K562 (cell line): ENCODE measurements around the gene LRRC8A. TPM values are rescaled to one million over a fixed set of nuclear protein-coding genes. Genes with fewer than 3 reads are reported as not detected.

Experiments used
- ATAC-seq: fragments of 200-7000 bp; cut with Tn5 transposase; 3 replicates; pipeline ENCODE4 v1.9.1; 2020; ENCODE audit warnings: moderate library complexity
- BruUV-seq: library from RNA; stranded (reverse); fragments of 400-500 nt; replicated peaks from 2 replicates; lab custom pipeline; 2021; lab: Mats Ljungman, UMichigan
- CTCF ChIA-PET: fragments of 300-600 bp; formaldehyde crosslinking; extraction: SDS; loops from one replicate; lab custom pipeline; 2021; ENCODE audit warnings: low intra/inter-chr PET ratio; lab: Yijun Ruan, JAX
- POLR2A ChIA-PET: fragments of 300-600, 350-650 bp; sonication (Branson Sonifier 250); formaldehyde crosslinking; extraction: SDS; loops from one replicate; lab custom pipeline; 2021; ENCODE audit warnings: antibody characterized with exemption, inconsistent platforms; lab: Yijun Ruan, JAX
- DNase-seq, 4 experiments: peaks; one replicate each; pipeline versions ENCODE4 v3.0.0 to v3.0.0-alpha.2; 2011 to 2018; ENCODE audit warnings: low spot score in 3 of 4, mixed read lengths in 3 of 4; ENCODE audit errors: extremely low read depth in 1 of 4
- FAIRE-seq: peaks from 2 replicates; lab custom pipeline; 2011; peaks lifted over from hg19 to GRCh38; lab: Jason Lieb, UNC
- H2AFZ ChIP-seq: 2 replicates; pipeline ENCODE4 v1.6.0; 2011; ENCODE audit warnings: low read depth, low read length, control low read depth, inconsistent platforms
- H3K27ac ChIP-seq: fragments of 200-600 bp; 3 replicates; pipeline ENCODE4 v1.8.0; 2011; ENCODE audit warnings: low read depth, mild to moderate bottlenecking, control low read depth, inconsistent platforms, low read length, moderate library complexity, mixed read lengths; ENCODE audit errors: extremely low read depth
- H3K27me3 ChIP-seq, 2 experiments: fragments of 300-600 bp in 1 of 2; 2 replicates in 1 of 2; 3 replicates in 1 of 2; pipeline versions ENCODE4 v1.6.0 to v1.8.0; 2011; ENCODE audit warnings: inconsistent platforms in 2 of 2, low read length in 2 of 2, mild to moderate bottlenecking in 1 of 2, mixed read lengths in 1 of 2, moderate library complexity in 1 of 2; ENCODE audit not compliant: control insufficient read depth in 2 of 2, insufficient read depth in 2 of 2
- H3K36me3 ChIP-seq: fragments of 300-600 bp; 3 replicates; pipeline ENCODE4 v1.8.0; 2011; ENCODE audit warnings: mild to moderate bottlenecking, low read length, inconsistent platforms; ENCODE audit not compliant: control insufficient read depth, insufficient read depth
- H3K4me1 ChIP-seq, 2 experiments: fragments of 200-600 bp in 1 of 2; replicated peaks in 1 of 2; 2 replicates in 1 of 2; 3 replicates in 1 of 2; pipeline versions ENCODE4 v1.5.1 to v1.8.0; 2011; ENCODE audit warnings: inconsistent platforms in 2 of 2, low read length in 2 of 2, mild to moderate bottlenecking in 1 of 2, mixed read lengths in 1 of 2, moderate library complexity in 1 of 2; ENCODE audit not compliant: control insufficient read depth in 2 of 2, insufficient read depth in 2 of 2
- H3K4me2 ChIP-seq: 2 replicates; pipeline ENCODE4 v1.6.1; 2011; ENCODE audit warnings: low read length, control low read depth, inconsistent platforms, mixed read lengths; ENCODE audit not compliant: insufficient read depth
- H3K4me3 ChIP-seq: fragments of 200-600 bp; sonication (generic), shearing (Covaris generic); 2 replicates; pipeline ENCODE4 v1.5.1; 2016; ENCODE audit warnings: control low read depth, inconsistent platforms
- H3K79me2 ChIP-seq: fragments of 200-600 bp; 3 replicates; pipeline ENCODE4 v1.8.0; 2011; ENCODE audit warnings: low read length, inconsistent platforms; ENCODE audit not compliant: control insufficient read depth, insufficient read depth
- H3K9ac ChIP-seq, 2 experiments: 2 replicates each; pipeline versions ENCODE4 v1.6.0 to v1.6.1; 2011; ENCODE audit warnings: low read depth in 2 of 2, low read length in 2 of 2, control low read depth in 1 of 2, inconsistent platforms in 1 of 2, mild to moderate bottlenecking in 1 of 2, mixed read lengths in 1 of 2; ENCODE audit not compliant: insufficient read depth in 1 of 2
- H3K9me1 ChIP-seq: one replicate; pipeline ENCODE4 v1.6.0; 2011; ENCODE audit warnings: inconsistent platforms, mild to moderate bottlenecking, low read length, moderate library complexity; ENCODE audit not compliant: control insufficient read depth, insufficient read depth
- H3K9me3 ChIP-seq: replicated peaks from 2 replicates; pipeline ENCODE4 v1.5.1; 2011; ENCODE audit warnings: low read depth, low read length, inconsistent platforms; ENCODE audit not compliant: control insufficient read depth, insufficient read depth
- H4K20me1 ChIP-seq: replicated peaks from 2 replicates; pipeline ENCODE4 v1.6.1; 2011; ENCODE audit warnings: low read length, inconsistent platforms, mixed read lengths; ENCODE audit not compliant: control insufficient read depth, insufficient read depth
- ESRRB ChIP-seq: fragments of 250-450 bp; sonication (Bioruptor Pico); IDR thresholded peaks from 2 replicates; pipeline ENCODE4 v1.5.0; 2020; ENCODE audit warnings: mild to moderate bottlenecking, moderate library complexity, borderline replicate concordance
- GATAD2A ChIP-seq: fragments of 450-650 bp; IDR thresholded peaks from 2 replicates; pipeline ENCODE4 v1.6.1; 2017
- GTF2F1 ChIP-seq: IDR thresholded peaks from 2 replicates; pipeline ENCODE4 v1.6.1; 2011; ENCODE audit warnings: low read depth, low read length, improper control_type of control experiment
- LARP7 ChIP-seq: fragments of 450-650 bp; IDR thresholded peaks from 2 replicates; pipeline ENCODE4 v1.6.1; 2016
- RAD51 ChIP-seq: fragments of 450-650 bp; IDR thresholded peaks from 2 replicates; pipeline ENCODE4 v1.7.1; 2016; ENCODE audit warnings: low read depth, mild to moderate bottlenecking, borderline replicate concordance
- RFX7 ChIP-seq: fragments of 250-450 bp; sonication (Bioruptor Pico); IDR thresholded peaks from 2 replicates; pipeline ENCODE4 v1.5.1; 2021; ENCODE audit warnings: mild to moderate bottlenecking
- SMAD1 ChIP-seq: fragments of 150-350 bp; IDR thresholded peaks from 2 replicates; pipeline ENCODE4 v1.6.1; 2014; ENCODE audit warnings: low read length, low read depth; ENCODE audit not compliant: partially characterized antibody
- ZNF384 ChIP-seq: IDR thresholded peaks from 2 replicates; pipeline ENCODE4 v1.6.1; 2012; ENCODE audit warnings: low read depth, low read length, improper control_type of control experiment
- WGBS: fragments of 100-300 bp; shearing (Covaris generic); methylation state at CpG from one replicate; pipeline ENCODE4 v1.1.6; 2016; ENCODE audit warnings: low coverage, mixed read lengths; ENCODE audit not compliant: insufficient coverage; ENCODE audit errors: missing lambda C conversion rate; 5-methylcytosine and 5-hydroxymethylcytosine counted together
- in situ Hi-C: fragments of 300-500 bp; cut with MboI; formaldehyde crosslinking; loops from 4 replicates; pipeline ENCODE4 v1.15.0; 2018; ENCODE audit warnings: inconsistent platforms, mixed read lengths
- intact Hi-C: fragments of 100-400 bp; cut with micrococcal nuclease; formaldehyde crosslinking; loops from 2 replicates; pipeline ENCODE4 v1.14.2; 2022
- polyA plus RNA-seq, 8 experiments: library from polyadenylated mRNA; depleted of rRNA in 4 of 8; stranded (reverse) in 5 of 8; unstranded in 3 of 8; fragments of >200 nt; fragmentation: Nextera tagmentation in 2 of 8; fragmentation: Illumina TruSeq in 1 of 8; extraction: Ambion mirVana in 2 of 8; extraction: Trizol in 1 of 8; gene quantifications; 2 replicates each; pipeline versions ENCODE4 v1.2.1 to v1.2.3, GENCODE V29; 2011 to 2014; ENCODE audit warnings: inconsistent platforms in 1 of 8, missing spikeins in 1 of 8
- total RNA-seq, 7 experiments: library from RNA; depleted of rRNA in 6 of 7; stranded (reverse); fragments of >200 nt in 6 of 7; fragmentation: Illumina TruSeq in 2 of 7; extraction: Trizol in 2 of 7; gene quantifications; 2 replicates each; pipeline versions ENCODE4 v1.2.1 to v1.2.3, GENCODE V29; 2011 to 2021; ENCODE audit warnings: low replicate concordance in 1 of 7
- TF ChIP-seq, protein P1 (sequence below): fragments of 450-650 bp; formaldehyde crosslinking; IDR thresholded peaks from 2 replicates; pipeline ENCODE4 v1.4.0; 2020; ENCODE audit warnings: mild to moderate bottlenecking
- TF ChIP-seq, protein P2 (sequence below): sonication (generic); formaldehyde crosslinking; IDR thresholded peaks from 2 replicates; pipeline ENCODE4 v1.8.0; 2022; ENCODE audit warnings: mild to moderate bottlenecking, missing genetic modification reagents
- TF ChIP-seq, protein P3 (sequence below): fragments of 250-450 bp; sonication (Bioruptor Pico); IDR thresholded peaks from 2 replicates; pipeline ENCODE4 v1.8.0; 2021; ENCODE audit warnings: moderate library complexity, mild to moderate bottlenecking, inconsistent platforms
- TF ChIP-seq, protein P4 (sequence below): fragments of 150-350 bp; conservative IDR thresholded peaks from 2 replicates; pipeline ENCODE4 v1.6.1; 2014; ENCODE audit warnings: low read length

Gene LRRC8A
- total and polyA plus RNA-seq, 9 of the 15 experiments (the other 6 are each of a cell fraction or from before 2014, with no cell fraction given): 2.9 to 24.7 (median 8.9) TPM

DNA sequence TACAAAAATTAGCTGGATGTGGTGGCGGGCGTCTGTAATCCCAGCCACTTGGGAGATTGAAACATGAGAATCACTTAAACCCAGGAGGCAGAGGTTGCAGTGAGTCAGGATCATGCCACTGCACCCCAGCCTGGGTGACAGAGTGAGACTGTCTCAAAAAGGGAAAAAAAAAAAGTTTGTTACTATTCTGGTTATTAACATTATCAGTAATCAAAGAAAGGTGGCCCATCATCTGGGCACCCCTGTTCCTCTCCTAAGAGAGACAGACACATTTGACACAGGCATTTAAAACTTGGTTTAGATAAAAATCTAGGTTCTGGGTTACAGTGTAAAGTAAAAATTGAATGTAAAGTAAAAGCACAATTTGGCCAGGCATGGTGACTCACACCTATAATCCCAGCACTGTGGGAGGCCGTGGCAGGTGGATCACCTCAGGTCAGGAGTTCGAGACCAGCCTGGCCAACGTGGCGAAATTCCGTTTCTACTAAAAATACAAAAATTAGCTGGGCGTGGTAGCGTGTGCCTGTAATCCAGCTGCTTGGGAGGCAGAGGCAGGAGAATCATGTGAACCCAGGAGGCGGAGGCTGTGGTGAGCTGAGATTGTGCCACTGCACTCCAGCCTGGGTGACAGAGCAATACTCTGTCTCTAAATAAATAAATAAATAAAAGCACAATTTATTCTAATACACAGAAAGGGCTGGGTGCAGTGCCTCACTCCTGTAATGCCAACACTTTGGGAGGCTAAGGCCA, 22.1 kb downstream of the LRRC8A start (continued):
- TF ChIP-seq, protein P1, sequence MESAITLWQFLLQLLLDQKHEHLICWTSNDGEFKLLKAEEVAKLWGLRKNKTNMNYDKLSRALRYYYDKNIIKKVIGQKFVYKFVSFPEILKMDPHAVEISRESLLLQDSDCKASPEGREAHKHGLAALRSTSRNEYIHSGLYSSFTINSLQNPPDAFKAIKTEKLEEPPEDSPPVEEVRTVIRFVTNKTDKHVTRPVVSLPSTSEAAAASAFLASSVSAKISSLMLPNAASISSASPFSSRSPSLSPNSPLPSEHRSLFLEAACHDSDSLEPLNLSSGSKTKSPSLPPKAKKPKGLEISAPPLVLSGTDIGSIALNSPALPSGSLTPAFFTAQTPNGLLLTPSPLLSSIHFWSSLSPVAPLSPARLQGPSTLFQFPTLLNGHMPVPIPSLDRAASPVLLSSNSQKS: no peak
- TF ChIP-seq, protein P2, sequence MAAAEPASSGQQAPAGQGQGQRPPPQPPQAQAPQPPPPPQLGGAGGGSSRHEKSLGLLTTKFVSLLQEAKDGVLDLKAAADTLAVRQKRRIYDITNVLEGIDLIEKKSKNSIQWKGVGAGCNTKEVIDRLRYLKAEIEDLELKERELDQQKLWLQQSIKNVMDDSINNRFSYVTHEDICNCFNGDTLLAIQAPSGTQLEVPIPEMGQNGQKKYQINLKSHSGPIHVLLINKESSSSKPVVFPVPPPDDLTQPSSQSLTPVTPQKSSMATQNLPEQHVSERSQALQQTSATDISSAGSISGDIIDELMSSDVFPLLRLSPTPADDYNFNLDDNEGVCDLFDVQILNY (CRISPR knock-in tag): no peak
- no peak for TF ChIP-seq GTF2F1
- no peak for TF ChIP-seq RFX7 (CRISPR knock-in tag)
- TF ChIP-seq LARP7: no peak
- TF ChIP-seq ESRRB (CRISPR knock-in tag): no peak
- TF ChIP-seq, all 486 proteins: peak for 0

DNA sequence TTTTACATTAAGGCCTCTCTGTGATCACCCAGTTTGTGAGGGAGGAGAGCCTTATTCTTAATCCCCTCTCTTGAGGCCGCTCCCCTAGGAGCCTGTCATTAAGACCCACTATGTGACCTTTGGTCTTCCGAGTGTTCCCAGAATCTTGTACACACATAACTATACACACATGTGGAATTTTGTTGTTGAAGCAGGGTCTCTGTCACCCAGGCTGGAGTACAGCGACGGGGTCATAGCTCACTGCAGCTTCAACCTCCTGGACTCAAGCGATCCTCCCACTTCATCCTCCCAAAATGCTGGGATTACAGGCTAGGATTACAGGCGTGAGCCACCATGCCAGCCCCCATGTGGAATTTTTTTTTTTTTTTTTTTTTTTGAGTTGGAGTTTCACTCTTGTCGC, 24.0 kb downstream of the LRRC8A start:
- ATAC-seq (no peak), DNase-seq (no peak), FAIRE-seq (peak; percentile 23)
- Histone ChIP-seq H3K9me1 (no peaks in the 10 kb centered on the region), H3K27me3 (no peaks in the 10 kb centered on the region), H3K27ac (no peak overlapping the region), H3K9ac (no peak overlapping the region), H3K4me3 (no peak overlapping the region), H3K4me1 (peaks cover 0 to 31% of the 10 kb centered on the region in 2 experiments; a peak in 2 of 5 replicates), H4K20me1 (no peaks in the 10 kb centered on the region; the same call in none of the 2 replicates), H3K9me3 (no peaks in the 10 kb centered on the region), H3K4me2 (no peak overlapping the region), H3K79me2 (no peaks in the 10 kb centered on the region), H2AFZ (no peak overlapping the region), H3K36me3 (peaks cover 42% of the 10 kb centered on the region; the same call in 2 of the 3 replicates)
- 89% methylated on average over 5 of the region's 7 CpGs for WGBS
- ChIA-PET CTCF (no interaction called here), POLR2A (interaction anchor here (0.6 kb wide), 1 partner anchor 9 kb away, joined by 3 read pairs; no protein-coding TSS in a partner anchor)
- in situ Hi-C loops: no loop called here
- intact Hi-C loops: no loop called here
- BruUV-seq: no TSS peak
- TF ChIP-seq, protein P3, sequence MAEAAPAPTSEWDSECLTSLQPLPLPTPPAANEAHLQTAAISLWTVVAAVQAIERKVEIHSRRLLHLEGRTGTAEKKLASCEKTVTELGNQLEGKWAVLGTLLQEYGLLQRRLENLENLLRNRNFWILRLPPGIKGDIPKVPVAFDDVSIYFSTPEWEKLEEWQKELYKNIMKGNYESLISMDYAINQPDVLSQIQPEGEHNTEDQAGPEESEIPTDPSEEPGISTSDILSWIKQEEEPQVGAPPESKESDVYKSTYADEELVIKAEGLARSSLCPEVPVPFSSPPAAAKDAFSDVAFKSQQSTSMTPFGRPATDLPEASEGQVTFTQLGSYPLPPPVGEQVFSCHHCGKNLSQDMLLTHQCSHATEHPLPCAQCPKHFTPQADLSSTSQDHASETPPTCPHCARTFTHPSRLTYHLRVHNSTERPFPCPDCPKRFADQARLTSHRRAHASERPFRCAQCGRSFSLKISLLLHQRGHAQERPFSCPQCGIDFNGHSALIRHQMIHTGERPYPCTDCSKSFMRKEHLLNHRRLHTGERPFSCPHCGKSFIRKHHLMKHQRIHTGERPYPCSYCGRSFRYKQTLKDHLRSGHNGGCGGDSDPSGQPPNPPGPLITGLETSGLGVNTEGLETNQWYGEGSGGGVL (CRISPR knock-in tag): no peak
- TF ChIP-seq, protein P4, sequence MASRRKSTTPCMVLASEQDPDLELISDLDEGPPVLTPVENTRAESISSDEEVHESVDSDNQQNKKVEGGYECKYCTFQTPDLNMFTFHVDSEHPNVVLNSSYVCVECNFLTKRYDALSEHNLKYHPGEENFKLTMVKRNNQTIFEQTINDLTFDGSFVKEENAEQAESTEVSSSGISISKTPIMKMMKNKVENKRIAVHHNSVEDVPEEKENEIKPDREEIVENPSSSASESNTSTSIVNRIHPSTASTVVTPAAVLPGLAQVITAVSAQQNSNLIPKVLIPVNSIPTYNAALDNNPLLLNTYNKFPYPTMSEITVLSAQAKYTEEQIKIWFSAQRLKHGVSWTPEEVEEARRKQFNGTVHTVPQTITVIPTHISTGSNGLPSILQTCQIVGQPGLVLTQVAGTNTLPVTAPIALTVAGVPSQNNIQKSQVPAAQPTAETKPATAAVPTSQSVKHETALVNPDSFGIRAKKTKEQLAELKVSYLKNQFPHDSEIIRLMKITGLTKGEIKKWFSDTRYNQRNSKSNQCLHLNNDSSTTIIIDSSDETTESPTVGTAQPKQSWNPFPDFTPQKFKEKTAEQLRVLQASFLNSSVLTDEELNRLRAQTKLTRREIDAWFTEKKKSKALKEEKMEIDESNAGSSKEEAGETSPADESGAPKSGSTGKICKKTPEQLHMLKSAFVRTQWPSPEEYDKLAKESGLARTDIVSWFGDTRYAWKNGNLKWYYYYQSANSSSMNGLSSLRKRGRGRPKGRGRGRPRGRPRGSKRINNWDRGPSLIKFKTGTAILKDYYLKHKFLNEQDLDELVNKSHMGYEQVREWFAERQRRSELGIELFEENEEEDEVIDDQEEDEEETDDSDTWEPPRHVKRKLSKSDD: no peak
- no peak for TF ChIP-seq GATAD2A
- TF ChIP-seq ZNF384: no peak
- TF ChIP-seq SMAD1: no peak
- TF ChIP-seq RAD51: no peak
